TTC549 (cell line): Measurements from ENCODE around the gene TGFBI.
A peak's percentile ranks its signal among the peaks of the same experiment; 100 is the strongest.

ENCODE experiments used
- FAIRE-seq: peaks from 2 replicates; lab custom pipeline; 2012; peaks lifted over from hg19 to GRCh38; lab: Jason Lieb, UNC

The TGFBI gene

DNA sequence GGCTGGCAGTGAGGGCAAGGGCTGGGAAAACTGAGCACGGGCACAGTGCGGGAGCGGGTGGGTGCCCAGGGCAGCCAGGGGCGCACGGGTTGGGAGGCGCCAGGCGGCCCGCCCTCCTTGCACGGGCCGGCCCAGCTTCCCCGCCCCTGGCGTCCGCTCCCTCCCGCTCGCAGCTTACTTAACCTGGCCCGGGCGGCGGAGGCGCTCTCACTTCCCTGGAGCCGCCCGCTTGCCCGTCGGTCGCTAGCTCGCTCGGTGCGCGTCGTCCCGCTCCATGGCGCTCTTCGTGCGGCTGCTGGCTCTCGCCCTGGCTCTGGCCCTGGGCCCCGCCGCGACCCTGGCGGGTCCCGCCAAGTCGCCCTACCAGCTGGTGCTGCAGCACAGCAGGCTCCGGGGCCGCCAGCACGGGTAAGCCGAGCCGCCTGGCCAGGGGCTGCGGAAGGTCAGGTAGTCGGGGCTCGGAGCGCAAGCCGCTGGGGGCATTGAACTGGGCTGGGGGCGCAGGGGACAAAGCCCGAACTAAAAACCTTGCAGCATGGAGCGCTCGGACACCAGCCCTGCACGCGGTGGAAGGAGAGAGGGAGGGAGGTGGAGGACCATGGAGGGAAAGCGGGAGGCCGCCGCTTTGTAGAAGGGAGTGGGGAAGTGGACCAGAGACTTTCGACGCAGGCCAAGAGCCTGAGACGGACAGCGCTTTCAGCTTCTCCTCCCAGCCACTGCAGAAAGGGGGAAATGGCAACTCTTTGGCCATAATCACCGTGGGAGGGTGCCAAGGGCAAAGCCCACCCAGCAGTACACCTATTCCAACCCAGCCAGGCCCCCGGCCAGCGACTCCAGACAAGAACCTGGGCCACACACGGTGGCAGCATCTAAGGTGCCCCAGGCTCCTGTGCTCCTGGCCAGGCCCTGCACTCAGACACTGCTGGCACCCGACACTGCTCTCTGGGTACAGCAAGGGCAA, at the start of gene TGFBI:
TGFBI (plus strand) TSS at position 207 of the 961 bp plus-strand sequence; CDS start at position 275, 68 bp downstream.
- FAIRE-seq, result no peak

DNA sequence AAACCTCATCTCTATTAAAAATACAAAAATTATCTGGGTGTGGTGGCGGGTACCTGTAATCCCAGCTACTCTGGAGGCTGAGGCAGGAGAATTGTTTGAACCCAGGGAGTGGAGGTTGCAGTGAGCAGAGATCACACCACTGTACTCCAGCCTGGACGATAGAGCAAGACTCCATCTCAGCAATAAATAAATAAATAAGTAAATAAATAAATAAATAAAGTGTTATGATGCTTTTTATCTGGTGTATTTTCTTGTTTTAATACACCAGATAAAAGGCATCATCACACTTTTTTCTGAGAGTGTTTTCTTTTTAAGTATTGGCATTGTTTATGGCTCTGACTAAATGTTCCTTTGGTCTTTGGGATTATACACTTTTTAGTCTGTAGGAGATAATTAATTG, 49.8 kb upstream of the TGFBI start:
- no peak for FAIRE-seq

DNA sequence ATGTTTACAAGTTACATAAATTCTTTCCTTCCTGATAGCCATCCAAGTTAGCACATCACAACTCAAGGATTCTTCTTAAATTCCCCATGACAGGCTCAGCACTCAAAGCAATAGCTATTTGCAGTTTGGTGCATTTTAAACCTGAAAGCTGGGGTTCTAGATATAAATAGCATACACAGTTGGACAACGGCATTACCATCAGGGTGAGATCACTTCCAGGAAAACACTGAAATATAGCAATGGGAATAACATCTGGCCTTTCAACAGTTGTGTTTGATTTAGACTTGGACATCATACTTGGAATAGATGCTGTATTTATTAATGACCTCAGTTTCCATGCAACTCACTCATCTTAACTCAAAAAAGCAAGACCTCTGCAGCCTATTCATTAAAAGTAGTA, 49.3 kb upstream of the TGFBI start:
- peak; percentile 91 for FAIRE-seq

DNA sequence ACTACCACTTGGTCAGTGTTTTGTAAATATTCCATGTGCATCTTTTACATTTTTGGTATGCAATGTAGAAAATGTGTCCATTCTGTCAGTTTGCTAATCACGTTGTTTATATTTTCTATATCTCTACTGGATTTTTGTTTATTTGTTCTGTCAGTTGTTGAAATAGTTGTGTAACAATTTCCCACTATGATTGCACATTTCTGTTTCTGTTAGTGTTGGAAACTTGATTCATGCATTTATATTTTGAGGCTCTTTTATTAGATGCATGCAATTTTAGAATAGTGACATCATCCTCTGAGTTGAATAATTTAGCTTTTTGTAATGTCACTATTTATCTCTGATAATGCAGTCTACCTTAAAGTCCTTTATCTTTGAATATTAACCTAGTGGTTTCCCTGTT, 48.2 kb upstream of the TGFBI start:
- FAIRE-seq, result peak; percentile 71

DNA sequence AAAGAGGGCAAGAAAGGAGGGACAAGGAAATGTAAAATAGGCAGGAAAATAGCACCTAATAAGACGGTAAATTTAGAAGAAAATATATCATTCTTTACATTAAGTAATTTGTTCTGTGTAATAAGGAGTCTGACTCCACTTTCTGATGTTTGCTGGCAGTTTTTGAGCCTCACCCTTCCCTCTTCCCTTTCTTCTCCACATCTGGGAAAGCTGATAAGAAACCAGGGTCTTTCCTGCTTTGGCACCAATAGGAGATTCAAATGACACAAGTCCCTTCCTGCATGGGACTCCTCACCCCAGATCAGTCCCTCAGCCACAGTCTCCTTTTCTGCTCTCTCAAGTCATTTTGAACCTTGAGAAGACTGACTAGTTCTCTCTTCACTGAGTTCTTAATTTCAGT, 42.8 kb upstream of the TGFBI start:
- FAIRE-seq, result no peak

DNA sequence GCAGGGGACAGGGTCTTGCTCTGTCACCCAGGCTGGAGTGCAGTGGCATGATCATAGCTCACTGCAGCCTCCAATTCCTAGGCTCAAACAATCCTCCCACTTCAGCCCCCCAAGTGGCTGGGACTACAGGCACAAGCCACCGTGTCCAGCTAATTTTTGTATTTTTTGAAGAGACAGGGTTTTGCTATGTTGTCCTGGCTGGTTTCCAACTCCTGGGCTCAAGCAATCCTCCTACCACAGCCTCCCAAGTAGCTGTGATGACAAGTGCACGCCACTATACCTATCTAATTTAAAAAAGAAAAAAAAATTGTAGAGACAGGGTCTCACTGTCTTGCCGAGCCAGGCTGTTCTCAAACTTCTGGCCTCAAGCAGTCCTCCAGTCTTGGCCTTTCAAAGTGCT, 42.4 kb upstream of the TGFBI start:
- FAIRE-seq, result no peak

DNA sequence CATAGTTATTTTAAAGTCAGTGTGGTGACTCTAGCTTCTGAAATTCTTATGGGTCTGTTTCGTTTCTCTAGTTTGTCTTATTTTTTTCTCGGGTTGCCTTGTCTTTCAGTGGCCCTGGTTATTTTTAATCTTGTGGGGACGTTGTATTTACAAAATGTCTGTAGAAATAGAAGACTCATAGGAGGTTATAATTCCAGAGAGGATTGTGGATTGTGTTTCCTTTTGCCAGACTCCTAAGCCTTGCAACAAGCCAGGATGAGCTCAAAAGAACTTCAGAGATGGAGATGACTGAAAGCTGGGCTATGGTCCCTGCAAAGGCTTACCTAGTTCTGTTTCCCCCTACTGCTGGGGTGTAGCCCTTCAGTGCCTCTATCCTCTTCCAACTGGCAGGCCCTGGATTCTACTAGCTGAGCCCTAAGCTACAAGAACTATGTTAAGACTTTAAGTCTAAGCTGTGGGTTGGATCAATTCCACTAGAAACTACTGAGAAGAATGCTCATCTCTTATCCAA, 41.8 kb upstream of the TGFBI start:
- FAIRE-seq, result no peak

DNA sequence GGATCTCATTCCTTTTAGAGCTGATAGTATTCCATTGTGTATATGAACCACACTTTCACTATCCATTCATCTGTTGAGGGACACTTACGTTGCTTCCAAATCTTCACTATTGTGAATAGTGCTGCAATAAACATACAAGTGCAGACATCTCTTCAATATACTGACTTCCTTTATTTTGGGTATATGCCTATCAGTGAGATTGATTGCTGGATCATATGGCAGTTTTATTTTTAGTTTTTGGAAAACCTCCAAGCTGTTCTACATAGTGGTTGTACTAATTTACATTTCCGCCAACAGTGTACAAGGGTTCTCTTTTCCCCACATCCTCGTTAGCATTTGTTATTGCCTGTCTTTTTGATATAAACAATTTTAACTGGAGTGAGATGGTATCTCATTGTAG, 40.2 kb upstream of the TGFBI start:
- FAIRE-seq, result no peak

DNA sequence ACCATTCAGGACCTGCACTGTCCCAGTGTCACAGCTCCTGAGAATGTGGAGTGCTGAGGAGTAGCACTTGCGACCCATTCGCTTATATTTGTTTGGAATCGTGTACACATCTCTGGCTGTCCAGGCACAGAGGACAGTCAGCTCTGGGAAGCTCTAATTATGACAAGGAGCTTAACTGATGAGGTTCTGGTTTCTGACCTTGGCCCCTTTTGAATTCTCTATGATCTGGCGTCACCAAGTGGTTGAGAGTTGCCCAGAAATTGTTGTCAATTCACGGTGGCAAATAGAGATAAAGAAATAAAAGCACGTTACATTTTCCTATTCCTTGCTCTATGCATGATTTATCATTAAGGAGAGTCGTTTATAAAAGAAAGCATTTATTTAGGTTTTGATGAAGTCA, 39.1 kb upstream of the TGFBI start:
- no peak for FAIRE-seq

DNA sequence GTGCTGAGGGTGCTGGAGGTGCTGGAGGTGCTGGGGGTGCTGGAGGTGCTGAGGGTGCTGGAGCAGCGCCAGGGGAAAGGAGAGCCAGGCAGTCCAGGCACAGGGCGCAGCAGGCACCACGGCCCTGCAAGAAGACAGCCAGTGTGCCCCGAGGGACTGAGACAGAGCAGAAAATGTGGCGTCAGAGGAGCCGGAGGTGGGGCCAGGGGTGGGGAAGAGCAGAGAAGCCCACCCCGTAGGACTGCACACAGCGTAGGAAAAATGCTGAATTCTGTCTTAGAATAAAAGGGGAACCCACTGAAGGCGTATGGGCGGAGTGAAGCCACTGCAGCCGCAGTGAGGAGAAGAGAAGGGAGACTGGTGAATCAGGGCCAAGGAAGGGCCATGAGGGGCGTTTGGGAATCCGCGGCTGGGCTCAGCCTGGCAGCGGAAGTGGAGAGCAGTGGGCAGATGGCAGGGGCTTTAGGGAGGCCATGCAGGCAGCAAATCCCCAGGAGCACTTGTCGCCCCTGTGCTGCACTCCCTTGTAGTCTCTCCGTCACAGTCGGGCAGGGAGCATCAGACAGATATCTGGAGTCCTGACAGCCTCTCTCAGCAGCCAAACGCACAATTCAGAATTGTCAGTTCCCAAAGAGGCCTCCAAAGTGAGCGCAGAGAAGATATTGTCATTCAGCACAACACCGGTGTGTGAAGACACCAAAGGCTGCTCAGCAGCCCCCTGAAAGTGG, 38.1 kb upstream of the TGFBI start:
- no peak for FAIRE-seq

DNA sequence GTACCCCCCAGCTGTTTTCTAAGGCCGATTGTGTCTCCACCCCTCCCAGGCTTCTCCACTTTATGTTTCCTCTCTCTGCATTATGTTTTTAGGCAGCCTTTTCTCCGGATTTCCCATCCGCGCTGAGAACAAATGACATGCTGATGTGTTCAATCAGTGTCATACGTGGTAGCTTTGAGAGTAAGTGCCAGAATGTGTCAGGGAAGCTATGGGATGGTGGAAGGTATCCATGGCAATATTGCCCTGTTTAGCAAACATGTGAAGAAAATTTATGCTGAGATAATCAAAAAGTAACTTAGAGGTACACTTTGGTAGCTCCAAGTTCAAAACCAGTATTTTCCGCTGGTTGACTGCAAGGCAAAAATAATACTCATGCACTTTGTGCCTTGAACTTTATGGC, 37.4 kb upstream of the TGFBI start:
- FAIRE-seq, result no peak

DNA sequence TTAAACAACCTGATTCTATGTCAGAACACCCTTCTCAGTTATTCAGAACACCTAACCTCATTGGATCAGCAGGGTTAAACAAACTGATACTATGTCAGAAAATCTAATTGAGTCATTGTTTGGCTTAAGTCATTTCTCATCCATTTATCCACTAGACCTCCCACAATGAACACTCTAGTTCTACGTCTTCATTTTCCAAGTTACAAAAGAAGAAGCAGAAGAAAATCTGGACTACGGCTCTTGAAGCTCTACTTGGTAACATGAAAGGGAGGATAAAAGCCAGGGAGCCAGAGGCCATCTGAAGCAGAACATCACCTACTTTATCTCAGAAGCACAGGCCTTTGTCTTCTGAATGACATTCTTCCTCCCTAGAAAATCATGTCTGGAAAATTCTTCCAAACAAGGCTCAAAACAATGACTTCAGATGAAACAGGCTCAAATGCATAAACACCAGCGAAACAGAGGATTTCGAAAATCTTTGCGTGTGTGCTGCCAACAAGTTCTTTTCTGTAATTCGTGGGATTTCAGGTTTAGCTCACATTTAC, 35.4 kb upstream of the TGFBI start:
- no peak for FAIRE-seq

DNA sequence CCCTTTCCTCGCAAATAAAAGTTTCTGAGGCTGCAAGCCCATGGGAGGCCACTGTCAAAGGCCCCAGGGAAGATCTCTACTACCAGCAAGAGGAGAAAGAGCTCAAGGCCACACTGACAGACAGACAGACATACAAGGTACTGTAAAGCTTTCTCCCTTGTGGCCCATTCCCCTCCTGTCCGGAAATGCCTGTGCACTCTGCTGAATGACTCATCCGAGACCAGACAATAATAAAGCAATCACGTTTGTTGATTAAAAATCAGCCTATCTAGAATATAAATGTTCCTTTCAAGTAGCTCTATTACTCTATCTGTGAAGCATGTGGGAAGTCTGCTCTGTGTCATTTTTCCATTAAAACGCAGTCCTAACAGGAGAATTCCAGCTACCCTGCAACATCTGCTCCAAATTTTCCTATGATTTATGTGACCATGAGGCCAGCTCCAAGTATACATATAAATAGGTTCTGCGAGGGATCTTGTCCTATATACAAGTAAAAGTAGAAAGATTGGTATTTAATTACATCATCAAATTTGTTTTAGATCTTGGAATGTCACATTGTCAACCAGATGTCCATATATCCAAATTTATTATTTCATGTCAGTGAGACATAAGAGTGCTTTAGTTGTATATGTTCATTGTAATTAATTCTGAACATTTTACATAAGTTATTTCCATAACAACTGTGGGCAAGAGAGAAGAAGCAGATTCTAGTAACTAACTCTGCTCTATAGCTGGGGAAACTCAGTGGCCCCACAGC, 34.7 kb upstream of the TGFBI start:
- peak; percentile 94 for FAIRE-seq

DNA sequence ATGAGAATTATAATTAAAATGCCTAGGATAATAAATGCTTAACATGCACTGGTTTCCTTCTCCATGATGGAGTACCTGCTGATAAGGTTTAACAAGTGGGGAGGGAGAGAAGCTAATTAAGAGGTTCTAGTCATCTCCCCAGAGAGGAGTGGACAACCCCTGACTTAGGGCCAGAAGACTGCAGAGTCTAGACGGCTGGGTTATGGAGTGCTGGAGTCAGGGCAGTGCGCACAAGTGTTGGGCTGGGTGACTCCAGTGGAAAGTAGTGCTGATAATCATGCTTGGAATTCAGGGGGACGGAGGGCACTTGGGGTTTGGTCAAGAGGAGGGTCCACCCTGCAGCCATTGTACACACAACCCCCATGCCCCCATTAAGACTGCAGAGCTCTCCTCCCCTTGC, 32.8 kb upstream of the TGFBI start:
- FAIRE-seq, result no peak

DNA sequence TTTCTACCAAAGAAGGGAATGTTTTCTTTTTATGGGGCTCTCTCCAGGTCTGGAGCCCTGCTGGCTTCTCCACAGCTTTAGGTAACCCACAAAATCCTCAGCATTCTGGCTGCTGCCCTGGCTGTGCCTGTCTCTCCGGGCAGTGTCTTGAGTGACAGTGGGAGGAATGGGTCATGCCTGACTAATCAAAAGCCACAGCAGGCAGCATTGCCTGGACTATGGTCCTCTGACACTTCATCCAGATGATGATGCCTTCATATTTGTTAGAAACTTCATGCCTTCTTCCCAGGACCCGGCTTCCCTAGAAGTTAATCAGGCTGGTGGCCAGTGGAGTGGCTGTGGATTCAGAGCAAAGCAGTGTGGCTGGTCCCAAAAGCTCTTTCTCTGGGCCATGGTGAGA, 32.2 kb upstream of the TGFBI start:
- FAIRE-seq, result no peak

DNA sequence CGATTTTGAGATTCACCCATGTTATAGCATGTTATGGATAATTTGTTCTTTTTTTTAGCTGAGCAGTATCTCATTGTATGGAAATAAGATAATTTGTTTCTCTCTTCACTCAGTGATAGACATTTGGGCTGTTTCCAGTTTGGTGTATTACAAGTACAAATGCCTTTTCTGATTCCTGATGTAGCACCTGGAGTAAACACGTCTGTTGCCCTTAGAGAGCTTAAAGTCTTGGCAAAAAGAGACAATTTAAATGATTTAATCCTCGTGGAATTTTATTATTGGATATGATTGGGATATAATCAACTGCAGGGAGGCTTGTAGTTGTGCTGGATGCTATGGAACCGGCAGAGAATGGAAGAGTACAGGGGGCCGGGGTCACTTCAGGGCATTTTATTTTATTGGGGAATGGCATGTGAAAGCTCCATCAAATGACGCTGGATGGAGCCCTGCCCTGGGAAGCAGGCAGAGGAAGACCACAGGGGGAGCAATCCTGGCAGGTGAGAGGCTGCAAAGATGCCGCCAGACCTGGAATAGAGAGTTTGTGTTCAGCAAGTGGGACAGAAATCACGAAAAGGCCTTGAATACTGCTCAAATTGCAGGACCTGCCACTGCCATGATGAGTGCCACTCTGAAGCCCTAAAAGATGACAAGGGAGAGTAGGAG, 31.0 kb upstream of the TGFBI start:
- FAIRE-seq, result no peak

DNA sequence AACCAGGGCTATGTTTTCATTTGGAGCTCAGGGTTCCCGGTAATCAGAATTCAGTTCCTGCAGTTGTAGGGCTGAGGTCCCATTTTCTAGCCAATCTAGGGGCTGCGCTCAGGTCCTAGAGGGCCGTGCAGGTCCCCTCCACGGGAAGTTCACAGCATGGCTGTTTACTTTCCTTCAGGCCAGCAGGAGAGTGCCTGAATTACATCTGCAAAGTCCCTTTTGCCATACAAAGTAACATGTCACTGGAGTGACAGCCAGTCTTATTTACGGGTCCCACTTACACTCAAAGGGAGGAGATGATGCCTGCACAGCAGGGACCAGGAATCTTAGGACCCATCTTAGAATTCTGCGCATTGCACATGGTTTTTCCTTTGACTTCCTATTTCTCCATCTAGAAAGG, 29.9 kb upstream of the TGFBI start:
- no peak for FAIRE-seq

DNA sequence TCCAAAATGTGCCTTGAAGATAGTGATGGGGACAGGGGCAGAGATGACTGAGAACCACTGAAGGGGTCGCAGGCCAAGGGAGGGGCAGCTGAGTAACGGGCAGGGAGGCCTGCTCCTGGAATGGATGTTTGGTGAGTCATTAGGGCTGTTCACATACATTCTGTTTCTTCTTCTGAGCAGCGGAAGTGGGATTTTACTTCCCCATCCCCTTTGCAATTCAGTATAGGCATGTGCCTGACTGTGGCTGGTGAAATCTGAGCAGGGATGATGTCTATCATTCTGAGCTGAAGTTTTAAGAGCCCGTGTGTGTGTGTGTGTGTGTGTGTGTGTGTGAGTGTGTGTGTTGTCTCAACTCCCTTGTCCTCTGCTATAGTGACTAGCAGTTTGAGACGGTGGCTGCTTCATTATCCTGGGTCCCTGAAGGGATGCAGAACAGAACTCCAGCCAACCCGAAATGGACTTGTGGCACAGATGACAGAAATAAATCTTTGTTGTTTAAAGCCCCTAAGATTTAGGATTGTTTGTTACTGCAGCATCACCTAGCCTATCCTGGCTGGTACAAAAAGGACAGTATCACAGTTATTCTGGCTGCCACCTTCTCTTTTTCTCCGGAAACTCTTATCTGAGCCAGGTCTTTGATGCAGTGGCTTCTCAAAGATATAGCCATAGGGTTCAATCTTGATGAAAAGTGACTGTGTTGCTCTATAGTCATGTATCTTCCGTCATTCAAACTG, 29.2 kb upstream of the TGFBI start:
- no peak for FAIRE-seq

DNA sequence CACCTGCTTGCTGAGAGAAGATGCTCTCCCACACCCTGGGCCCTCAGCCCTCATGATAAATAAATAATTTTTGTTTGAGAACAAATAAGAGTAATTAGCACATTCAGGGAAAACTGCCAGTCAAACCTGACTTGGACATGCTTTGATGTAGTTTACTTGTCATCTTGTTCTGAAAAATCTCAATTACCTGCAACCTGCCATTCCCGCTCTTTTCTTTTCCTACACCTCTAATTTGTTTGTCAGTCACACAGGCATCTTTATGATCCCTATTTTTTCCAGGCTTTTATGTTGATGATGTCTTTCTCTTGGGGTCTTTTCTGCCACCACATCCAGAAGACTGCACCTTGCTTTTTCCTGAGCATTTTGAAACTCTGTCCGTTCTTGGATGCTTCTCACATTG, 28.6 kb upstream of the TGFBI start:
- no peak for FAIRE-seq

DNA sequence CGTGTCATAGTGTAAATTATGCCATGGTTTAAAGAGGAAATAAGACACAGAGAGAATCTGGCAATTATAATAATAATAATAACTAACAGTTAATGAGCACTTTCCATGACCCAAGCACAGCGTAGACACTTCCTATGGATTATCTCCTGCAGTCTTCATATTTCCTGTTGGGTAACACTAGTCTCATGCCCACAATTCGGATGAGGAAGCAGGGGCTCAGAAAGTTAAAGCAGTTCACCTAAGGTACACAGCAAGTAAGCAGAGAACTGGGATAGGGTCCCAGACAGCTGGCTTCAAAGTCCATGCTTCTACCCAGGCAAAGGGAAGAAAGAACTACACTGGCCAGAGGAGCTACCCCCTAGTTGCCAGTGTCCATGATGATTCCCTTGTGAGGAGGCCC, 27.9 kb upstream of the TGFBI start:
- no peak for FAIRE-seq

DNA sequence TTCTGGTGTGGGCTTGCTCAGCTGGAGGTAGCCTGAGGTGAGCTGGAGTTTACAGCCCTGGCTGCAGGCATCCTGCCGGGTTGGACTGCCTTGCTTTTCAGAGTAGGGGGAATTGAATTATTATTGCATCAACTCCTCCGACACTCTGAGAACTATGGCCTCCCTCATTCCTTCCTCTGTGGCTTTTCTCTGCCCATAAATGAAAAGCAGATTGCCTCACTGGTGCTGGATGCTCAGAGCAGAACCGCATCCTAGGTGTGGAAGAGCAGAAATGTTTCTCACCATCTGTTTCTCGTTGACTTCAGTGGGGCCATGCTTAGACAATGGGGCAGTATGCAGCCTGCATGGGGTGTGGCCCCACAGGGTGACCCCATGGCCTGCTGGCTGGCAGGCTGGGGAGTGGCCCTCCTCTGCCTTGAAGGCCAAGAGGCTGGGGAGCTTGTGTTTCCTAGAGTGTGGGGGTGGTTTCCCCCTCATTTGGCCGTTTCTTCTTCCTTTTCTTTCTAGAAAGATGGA, 27.3 kb upstream of the TGFBI start:
- no peak for FAIRE-seq
